HG02588 (cell line): Measurements from ENCODE around the gene TYSND1.
"Not testable (repeated sequence)": the region's sequence is repeated elsewhere in the genome, so short reads cannot be mapped to it uniquely, and the experiment has no call there.

Experiments
- ATAC-seq: cut with Tn5 transposase; IDR thresholded peaks from one replicate; pipeline ENCODE4 v1.9.1; 2021; ENCODE audit warnings: mild to moderate bottlenecking, moderate library complexity; ENCODE audit not compliant: unreplicated experiment

TYSND1 gene

GRCh38 chr10:70146489-70147258 is at the start of gene TYSND1:
Gene TYSND1 (minus strand): TSS chr10:70146700. CDS start chr10:70146586, 114 bp downstream.
- ATAC-seq = peak; percentile 93

GRCh38 chr10:70193391-70193844 is 46.9 kb upstream of the TYSND1 start:
- no peak for ATAC-seq

GRCh38 chr10:70192326-70192968 is 45.9 kb upstream of the TYSND1 start:
- no peak for ATAC-seq

GRCh38 chr10:70191972-70192305 is 45.4 kb upstream of the TYSND1 start:
- ATAC-seq = no peak

GRCh38 chr10:70191161-70191971 is 44.9 kb upstream of the TYSND1 start:
- no peak for ATAC-seq

GRCh38 chr10:70190581-70190980 is 44.1 kb upstream of the TYSND1 start:
- no peak for ATAC-seq

GRCh38 chr10:70190102-70190501 is 43.6 kb upstream of the TYSND1 start:
- ATAC-seq = no peak

- no peak for ATAC-seq
Observed at GRCh38 chr10:70188768-70189167, 42.3 kb upstream of the TYSND1 start.

GRCh38 chr10:70186571-70186970 is 40.1 kb upstream of the TYSND1 start:
- ATAC-seq = no peak

- ATAC-seq = no peak
Observed at GRCh38 chr10:70186090-70186489, 39.6 kb upstream of the TYSND1 start.

- no peak for ATAC-seq
Observed at GRCh38 chr10:70183304-70183703, 36.8 kb upstream of the TYSND1 start.

GRCh38 chr10:70179209-70179608 is 32.7 kb upstream of the TYSND1 start:
- not testable (repeated sequence) for ATAC-seq

GRCh38 chr10:70178139-70178725 is 31.7 kb upstream of the TYSND1 start:
- ATAC-seq = no peak

- no peak for ATAC-seq
Observed at GRCh38 chr10:70176441-70176840, 29.9 kb upstream of the TYSND1 start.

GRCh38 chr10:70175516-70175915 is 29.0 kb upstream of the TYSND1 start:
- ATAC-seq = no peak

GRCh38 chr10:70174058-70174741 is 27.7 kb upstream of the TYSND1 start:
- no peak for ATAC-seq

GRCh38 chr10:70169649-70170364 is 23.3 kb upstream of the TYSND1 start:
- peak; percentile 4 for ATAC-seq

GRCh38 chr10:70169011-70169410 is 22.5 kb upstream of the TYSND1 start:
- no peak for ATAC-seq

GRCh38 chr10:70167246-70167645 is 20.7 kb upstream of the TYSND1 start:
- no peak for ATAC-seq

GRCh38 chr10:70166394-70166793 is 19.9 kb upstream of the TYSND1 start:
- ATAC-seq = no peak
